HCT116 (cell line): ENCODE results near the gene DENND1A.

Source experiments
- CBX3 ChIP-seq: IDR thresholded peaks from 2 replicates; pipeline ENCODE4 v1.6.1; 2012; ENCODE audit warnings: low read depth
- EZH2 ChIP-seq: fragments of 200-600 bp; sonication (generic); IDR thresholded peaks from 2 replicates; pipeline ENCODE4 v1.6.1; 2017; ENCODE audit warnings: antibody characterized with exemption, mixed run types
- EZH2phosphoT487 ChIP-seq: fragments of 200-600 bp; IDR thresholded peaks from 2 replicates; pipeline ENCODE4 v1.6.1; 2018; ENCODE audit warnings: antibody characterized with exemption, borderline replicate concordance
- FOSL1 ChIP-seq: IDR thresholded peaks from 2 replicates; pipeline ENCODE4 v1.6.1; 2012; ENCODE audit warnings: low read depth
- POLR2A ChIP-seq: IDR thresholded peaks from 2 replicates; pipeline ENCODE4 v1.7.0; 2011; ENCODE audit warnings: borderline replicate concordance; ENCODE audit not compliant: insufficient read depth, insufficient read length; ENCODE audit errors: extremely low read depth
- POLR2AphosphoS5 ChIP-seq: IDR thresholded peaks from 2 replicates; pipeline ENCODE4 v1.6.1; 2011; ENCODE audit warnings: mild to moderate bottlenecking, low read depth, low read length, moderate library complexity
- TCF7L2 ChIP-seq: IDR thresholded peaks from 2 replicates; pipeline ENCODE4 v1.7.0; 2011; ENCODE audit warnings: borderline replicate concordance, inconsistent platforms; ENCODE audit not compliant: insufficient read depth, insufficient read length; ENCODE audit errors: extremely low read depth
- ZBTB33 ChIP-seq: IDR thresholded peaks from 2 replicates; pipeline ENCODE4 v1.6.1; 2011; ENCODE audit warnings: mild to moderate bottlenecking, low read length, moderate library complexity; ENCODE audit not compliant: insufficient replicate concordance; ENCODE audit errors: extremely low read depth
- ZNF274 ChIP-seq: fragments of 200-500 bp; sonication (Bioruptor generic); IDR thresholded peaks from 2 replicates; pipeline ENCODE4 v1.6.1; 2014; ENCODE audit warnings: mild to moderate bottlenecking, low read depth, low read length, inconsistent platforms
- TF ChIP-seq, protein P1 (sequence below), 3 experiments: fragments of 200-600 bp in 1 of 3; sonication (generic) in 1 of 3; IDR thresholded peaks in 2 of 3; conservative IDR thresholded peaks in 1 of 3; 2 replicates each; pipeline ENCODE4 v1.5.1; 2012 to 2017; ENCODE audit warnings: low read depth in 2 of 3, low read length in 2 of 3, antibody characterized with exemption in 1 of 3, borderline replicate concordance in 1 of 3, control low read depth in 1 of 3, mild to moderate bottlenecking in 1 of 3, mixed read lengths in 1 of 3, mixed run types in 1 of 3, moderate library complexity in 1 of 3; ENCODE audit not compliant: insufficient read depth in 1 of 3
- TF ChIP-seq, protein P2 (sequence below): IDR thresholded peaks from 2 replicates; pipeline ENCODE4 v1.6.1; 2012; ENCODE audit warnings: low read depth

GRCh38 chr9:123401879-123402513, 527.9 kb downstream of the DENND1A start:
- TF ChIP-seq, protein P1, sequence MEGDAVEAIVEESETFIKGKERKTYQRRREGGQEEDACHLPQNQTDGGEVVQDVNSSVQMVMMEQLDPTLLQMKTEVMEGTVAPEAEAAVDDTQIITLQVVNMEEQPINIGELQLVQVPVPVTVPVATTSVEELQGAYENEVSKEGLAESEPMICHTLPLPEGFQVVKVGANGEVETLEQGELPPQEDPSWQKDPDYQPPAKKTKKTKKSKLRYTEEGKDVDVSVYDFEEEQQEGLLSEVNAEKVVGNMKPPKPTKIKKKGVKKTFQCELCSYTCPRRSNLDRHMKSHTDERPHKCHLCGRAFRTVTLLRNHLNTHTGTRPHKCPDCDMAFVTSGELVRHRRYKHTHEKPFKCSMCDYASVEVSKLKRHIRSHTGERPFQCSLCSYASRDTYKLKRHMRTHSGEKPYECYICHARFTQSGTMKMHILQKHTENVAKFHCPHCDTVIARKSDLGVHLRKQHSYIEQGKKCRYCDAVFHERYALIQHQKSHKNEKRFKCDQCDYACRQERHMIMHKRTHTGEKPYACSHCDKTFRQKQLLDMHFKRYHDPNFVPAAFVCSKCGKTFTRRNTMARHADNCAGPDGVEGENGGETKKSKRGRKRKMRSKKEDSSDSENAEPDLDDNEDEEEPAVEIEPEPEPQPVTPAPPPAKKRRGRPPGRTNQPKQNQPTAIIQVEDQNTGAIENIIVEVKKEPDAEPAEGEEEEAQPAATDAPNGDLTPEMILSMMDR (IDR thresholded peaks at IDR 0.05 in 2 of 3, conservative IDR thresholded peaks at IDR 0.05 in 1 of 3; ENCODE audit: borderline replicate concordance in 1 of 3, insufficient read depth in 1 of 3, low read depth in 2 of 3, low read length in 2 of 3), result peak; percentile 63 to 83 (median 82); a peak in 5 of 6 replicates
- TF ChIP-seq EZH2phosphoT487, result no peak
- no peak for TF ChIP-seq FOSL1
- TF ChIP-seq CBX3, result no peak
- TF ChIP-seq POLR2A, result no peak
- TF ChIP-seq TCF7L2, result no peak
- TF ChIP-seq, protein P2, sequence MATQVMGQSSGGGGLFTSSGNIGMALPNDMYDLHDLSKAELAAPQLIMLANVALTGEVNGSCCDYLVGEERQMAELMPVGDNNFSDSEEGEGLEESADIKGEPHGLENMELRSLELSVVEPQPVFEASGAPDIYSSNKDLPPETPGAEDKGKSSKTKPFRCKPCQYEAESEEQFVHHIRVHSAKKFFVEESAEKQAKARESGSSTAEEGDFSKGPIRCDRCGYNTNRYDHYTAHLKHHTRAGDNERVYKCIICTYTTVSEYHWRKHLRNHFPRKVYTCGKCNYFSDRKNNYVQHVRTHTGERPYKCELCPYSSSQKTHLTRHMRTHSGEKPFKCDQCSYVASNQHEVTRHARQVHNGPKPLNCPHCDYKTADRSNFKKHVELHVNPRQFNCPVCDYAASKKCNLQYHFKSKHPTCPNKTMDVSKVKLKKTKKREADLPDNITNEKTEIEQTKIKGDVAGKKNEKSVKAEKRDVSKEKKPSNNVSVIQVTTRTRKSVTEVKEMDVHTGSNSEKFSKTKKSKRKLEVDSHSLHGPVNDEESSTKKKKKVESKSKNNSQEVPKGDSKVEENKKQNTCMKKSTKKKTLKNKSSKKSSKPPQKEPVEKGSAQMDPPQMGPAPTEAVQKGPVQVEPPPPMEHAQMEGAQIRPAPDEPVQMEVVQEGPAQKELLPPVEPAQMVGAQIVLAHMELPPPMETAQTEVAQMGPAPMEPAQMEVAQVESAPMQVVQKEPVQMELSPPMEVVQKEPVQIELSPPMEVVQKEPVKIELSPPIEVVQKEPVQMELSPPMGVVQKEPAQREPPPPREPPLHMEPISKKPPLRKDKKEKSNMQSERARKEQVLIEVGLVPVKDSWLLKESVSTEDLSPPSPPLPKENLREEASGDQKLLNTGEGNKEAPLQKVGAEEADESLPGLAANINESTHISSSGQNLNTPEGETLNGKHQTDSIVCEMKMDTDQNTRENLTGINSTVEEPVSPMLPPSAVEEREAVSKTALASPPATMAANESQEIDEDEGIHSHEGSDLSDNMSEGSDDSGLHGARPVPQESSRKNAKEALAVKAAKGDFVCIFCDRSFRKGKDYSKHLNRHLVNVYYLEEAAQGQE, result no peak
- no peak for TF ChIP-seq ZNF274
- TF ChIP-seq POLR2AphosphoS5, result no peak
- TF ChIP-seq EZH2, result no peak
- no peak for TF ChIP-seq ZBTB33
